Stimulated activated naive CD4-positive, alpha-beta T cell treated with Interleukin-2 at 50 U/mL for 16 hours (primary cell): ENCODE data around the gene ADARB2.

Experiments
- DNase-seq: peaks from one replicate; lab custom pipeline; 2025; lab: John Stamatoyannopoulos, UW

The ADARB2 gene

GRCh38 chr10:1570416-1571051, 166.8 kb downstream of the ADARB2 start:
- DNase-seq: no peak

GRCh38 chr10:1569208-1569607, 168.1 kb downstream of the ADARB2 start:
- DNase-seq: no peak

GRCh38 chr10:1567742-1568495, 169.4 kb downstream of the ADARB2 start:
- DNase-seq: no peak

- no peak for DNase-seq
Measured at GRCh38 chr10:1567152-1567551, 170.2 kb downstream of the ADARB2 start.

GRCh38 chr10:1564791-1565190, 172.5 kb downstream of the ADARB2 start:
- DNase-seq: no peak

- DNase-seq: no peak
Measured at GRCh38 chr10:1563028-1563427, 174.3 kb downstream of the ADARB2 start.

GRCh38 chr10:1561731-1562337, 175.5 kb downstream of the ADARB2 start:
- DNase-seq: no peak

- no peak for DNase-seq
Measured at GRCh38 chr10:1560535-1561192, 176.7 kb downstream of the ADARB2 start.

- DNase-seq: no peak
Measured at GRCh38 chr10:1559761-1560160, 177.6 kb downstream of the ADARB2 start.

GRCh38 chr10:1559311-1559710, 178.0 kb downstream of the ADARB2 start:
- no peak for DNase-seq

GRCh38 chr10:1558906-1559305, 178.4 kb downstream of the ADARB2 start:
- no peak for DNase-seq

GRCh38 chr10:1557081-1557480, 180.2 kb downstream of the ADARB2 start:
- no peak for DNase-seq

- DNase-seq: no peak
Measured at GRCh38 chr10:1556496-1556895, 180.8 kb downstream of the ADARB2 start.

- DNase-seq: no peak
Measured at GRCh38 chr10:1553951-1554350, 183.4 kb downstream of the ADARB2 start.

GRCh38 chr10:1552881-1553670, 184.2 kb downstream of the ADARB2 start:
- DNase-seq: no peak

- DNase-seq: no peak
Measured at GRCh38 chr10:1552406-1552805, 184.9 kb downstream of the ADARB2 start.

- DNase-seq: no peak
Measured at GRCh38 chr10:1551636-1552338, 185.5 kb downstream of the ADARB2 start.

GRCh38 chr10:1550616-1551015, 186.7 kb downstream of the ADARB2 start:
- no peak for DNase-seq

- no peak for DNase-seq
Measured at GRCh38 chr10:1550291-1550595, 187.1 kb downstream of the ADARB2 start.

GRCh38 chr10:1549591-1550290, 187.6 kb downstream of the ADARB2 start:
- no peak for DNase-seq

GRCh38 chr10:1548596-1548995, 188.7 kb downstream of the ADARB2 start:
- DNase-seq: no peak
